A673 (cell line): ENCODE data around the gene FANCB.

Source experiments
- EZH2 ChIP-seq: fragments of 200-600 bp; sonication (generic); IDR thresholded peaks from 2 replicates; pipeline ENCODE4 v1.6.1; 2017; ENCODE audit warnings: borderline replicate concordance, low read depth, mild to moderate bottlenecking, mixed read lengths, antibody characterized with exemption, low read length; ENCODE audit not compliant: poor library complexity, severe bottlenecking
- TF ChIP-seq, protein P1 (sequence below): fragments of 300-800, 200-600 bp; sonication (generic); conservative IDR thresholded peaks from 2 replicates; pipeline ENCODE4 v1.5.1; 2017; ENCODE audit warnings: low read depth, mild to moderate bottlenecking, antibody characterized with exemption, low read length, moderate library complexity, mixed read lengths

DNA sequence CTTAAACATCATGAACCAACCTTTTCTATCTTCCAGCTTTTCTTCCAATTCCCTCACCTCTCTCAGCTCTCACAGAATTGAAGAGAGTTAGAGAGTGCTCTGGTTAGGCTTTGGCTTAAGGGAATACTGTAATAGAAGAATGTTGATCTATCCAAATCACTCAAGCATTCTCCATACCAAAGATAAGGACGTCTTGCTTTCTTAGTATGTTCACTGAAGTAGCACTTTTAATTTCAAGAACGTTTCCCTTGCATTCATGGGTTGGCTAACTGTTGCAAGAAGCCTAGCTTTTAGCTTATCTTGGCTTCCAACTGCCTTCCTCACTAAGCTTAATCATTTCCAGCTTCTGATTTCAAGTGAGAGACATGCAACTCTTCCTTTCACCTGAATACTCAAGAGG, 43.2 kb downstream of the FANCB start:
- TF ChIP-seq, protein P1, sequence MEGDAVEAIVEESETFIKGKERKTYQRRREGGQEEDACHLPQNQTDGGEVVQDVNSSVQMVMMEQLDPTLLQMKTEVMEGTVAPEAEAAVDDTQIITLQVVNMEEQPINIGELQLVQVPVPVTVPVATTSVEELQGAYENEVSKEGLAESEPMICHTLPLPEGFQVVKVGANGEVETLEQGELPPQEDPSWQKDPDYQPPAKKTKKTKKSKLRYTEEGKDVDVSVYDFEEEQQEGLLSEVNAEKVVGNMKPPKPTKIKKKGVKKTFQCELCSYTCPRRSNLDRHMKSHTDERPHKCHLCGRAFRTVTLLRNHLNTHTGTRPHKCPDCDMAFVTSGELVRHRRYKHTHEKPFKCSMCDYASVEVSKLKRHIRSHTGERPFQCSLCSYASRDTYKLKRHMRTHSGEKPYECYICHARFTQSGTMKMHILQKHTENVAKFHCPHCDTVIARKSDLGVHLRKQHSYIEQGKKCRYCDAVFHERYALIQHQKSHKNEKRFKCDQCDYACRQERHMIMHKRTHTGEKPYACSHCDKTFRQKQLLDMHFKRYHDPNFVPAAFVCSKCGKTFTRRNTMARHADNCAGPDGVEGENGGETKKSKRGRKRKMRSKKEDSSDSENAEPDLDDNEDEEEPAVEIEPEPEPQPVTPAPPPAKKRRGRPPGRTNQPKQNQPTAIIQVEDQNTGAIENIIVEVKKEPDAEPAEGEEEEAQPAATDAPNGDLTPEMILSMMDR, result no peak
- TF ChIP-seq EZH2, result no peak
